GM12878 (cell line): Measurements from ENCODE around the gene SHROOM2. TPM values are rescaled to one million over a fixed set of nuclear protein-coding genes. Genes with fewer than 3 reads are reported as not detected.

ENCODE experiments used
- ATAC-seq: fragments of 200-7000 bp; cut with Tn5 transposase; 3 replicates; pipeline ENCODE4 v1.9.1; 2020; ENCODE audit warnings: mild to moderate bottlenecking, moderate library complexity
- BruUV-seq: library from RNA; stranded (reverse); fragments of 400-500 nt; replicated peaks from 2 replicates; lab custom pipeline; 2021; lab: Mats Ljungman, UMichigan
- CTCF ChIA-PET: fragments of 300-600 bp; sonication (Branson Sonifier 250); formaldehyde crosslinking; extraction: SDS; loops from one replicate; lab custom pipeline; 2021; ENCODE audit warnings: inconsistent platforms; lab: Yijun Ruan, JAX
- POLR2A ChIA-PET: fragments of 350-600 bp; formaldehyde crosslinking; extraction: SDS; loops from one replicate; lab custom pipeline; 2021; ENCODE audit warnings: inconsistent platforms; lab: Charles Lee
- RAD21 ChIA-PET: fragments of 300-600 bp; sonication (Branson Sonifier 250); formaldehyde crosslinking; loops from one replicate; lab custom pipeline; 2023; ENCODE audit warnings: antibody characterized with exemption; ENCODE audit not compliant: unreplicated experiment; lab: Charles Lee
- SMC1A ChIA-PET: fragments of 300-600 bp; sonication (Branson Sonifier 250); formaldehyde crosslinking; loops from one replicate; lab custom pipeline; 2023; ENCODE audit not compliant: unreplicated experiment, uncharacterized antibody; lab: Charles Lee
- DNase-seq: peaks from one replicate; pipeline ENCODE4 v3.0.0-alpha.2; 2011; ENCODE audit warnings: low read depth, low spot score
- FAIRE-seq: peaks from 3 replicates; lab custom pipeline; 2011; peaks lifted over from hg19 to GRCh38; lab: Jason Lieb, UNC
- H2AFZ ChIP-seq: 2 replicates; pipeline ENCODE4 v1.6.0; 2011; ENCODE audit warnings: low read depth, low read length, control low read depth; ENCODE audit not compliant: control insufficient read depth
- H3K27ac ChIP-seq: 2 replicates; pipeline ENCODE4 v1.5.1; 2011; ENCODE audit warnings: control low read depth; ENCODE audit not compliant: control insufficient read depth, insufficient read depth
- H3K27me3 ChIP-seq, 2 experiments: replicated peaks in 1 of 2; 2 replicates each; pipeline versions ENCODE4 v1.6.0 to v1.6.1; 2011; ENCODE audit warnings: low read length in 1 of 2; ENCODE audit not compliant: control insufficient read depth in 2 of 2, insufficient read depth in 2 of 2
- H3K36me3 ChIP-seq, 2 experiments: 2 replicates each; pipeline ENCODE4 v1.5.1; 2011; ENCODE audit warnings: low read length in 1 of 2; ENCODE audit not compliant: control insufficient read depth in 2 of 2, insufficient read depth in 2 of 2
- H3K4me1 ChIP-seq: 2 replicates; pipeline ENCODE4 v1.6.1; 2011; ENCODE audit warnings: mild to moderate bottlenecking, low read length, moderate library complexity, mixed read lengths; ENCODE audit not compliant: control insufficient read depth, insufficient read depth
- H3K4me2 ChIP-seq: 2 replicates; pipeline ENCODE4 v1.6.0; 2011; ENCODE audit warnings: control low read depth; ENCODE audit not compliant: control insufficient read depth, insufficient read depth
- H3K4me3 ChIP-seq: fragments of 200-600 bp; sonication (generic); 2 replicates; pipeline ENCODE4 v1.5.1; 2016
- H3K79me2 ChIP-seq: 2 replicates; pipeline ENCODE4 v1.6.0; 2011; ENCODE audit warnings: low read length; ENCODE audit not compliant: control insufficient read depth, insufficient read depth
- H3K9ac ChIP-seq: 2 replicates; pipeline ENCODE4 v1.8.0; 2011; ENCODE audit warnings: low read length, control low read depth, mixed read lengths; ENCODE audit not compliant: control insufficient read depth, insufficient read depth
- H3K9me3 ChIP-seq: replicated peaks from 3 replicates; pipeline ENCODE4 v1.5.1; 2011; ENCODE audit warnings: mild to moderate bottlenecking, low read length; ENCODE audit not compliant: control insufficient read depth, insufficient read depth
- H4K20me1 ChIP-seq: 2 replicates; pipeline ENCODE4 v1.6.0; 2011; ENCODE audit not compliant: control insufficient read depth, insufficient read depth
- BCL3 ChIP-seq: IDR thresholded peaks from 2 replicates; pipeline ENCODE4 v1.6.1; 2011; ENCODE audit warnings: borderline replicate concordance, low read depth, mild to moderate bottlenecking, moderate library complexity, low read length; ENCODE audit not compliant: insufficient read depth, poor library complexity, severe bottlenecking
- BRCA1 ChIP-seq: IDR thresholded peaks from 2 replicates; pipeline ENCODE4 v1.6.1; 2011; ENCODE audit warnings: low read depth, low read length, improper control_type of control experiment
- CBFB ChIP-seq: IDR thresholded peaks from 2 replicates; pipeline ENCODE4 v1.6.1; 2016; ENCODE audit warnings: antibody characterized with exemption, low read depth
- DPF2 ChIP-seq: fragments of 450-650 bp; IDR thresholded peaks from 2 replicates; pipeline ENCODE4 v1.6.1; 2017; ENCODE audit warnings: mild to moderate bottlenecking
- GATAD2B ChIP-seq: fragments of 450-650 bp; conservative IDR thresholded peaks from 2 replicates; pipeline ENCODE4 v1.6.1; 2017; ENCODE audit warnings: low read depth, mild to moderate bottlenecking, moderate library complexity
- HDAC2 ChIP-seq: fragments of 200-600 bp; sonication (generic); IDR thresholded peaks from 2 replicates; pipeline ENCODE4 v1.6.1; 2017
- TBL1XR1 ChIP-seq: IDR thresholded peaks from 2 replicates; pipeline ENCODE4 v1.6.1; 2012; ENCODE audit warnings: low read depth, low read length, improper control_type of control experiment
- ZBTB40 ChIP-seq: fragments of 450-650 bp; IDR thresholded peaks from 2 replicates; pipeline ENCODE4 v1.6.1; 2016; ENCODE audit warnings: mild to moderate bottlenecking, moderate library complexity, borderline replicate concordance
- WGBS: methylation state at CpG from one replicate; pipeline ENCODE4 v1.1.6; 2016; ENCODE audit warnings: low lambda C conversion rate; ENCODE audit not compliant: insufficient replicate concordance, insufficient coverage; ENCODE audit errors: missing lambda C conversion rate; 5-methylcytosine and 5-hydroxymethylcytosine counted together
- in situ Hi-C: fragments of 300-500 bp; cut with MboI; formaldehyde crosslinking; loops from 9 replicates; pipeline ENCODE4 v1.14.3; 2018; ENCODE audit warnings: mixed read lengths
- intact Hi-C: fragments of 100-400 bp; cut with micrococcal nuclease; formaldehyde crosslinking; loops from one replicate; pipeline ENCODE4 v1.14.2; 2022; ENCODE audit not compliant: unreplicated experiment
- polyA plus RNA-seq, 11 experiments: library from polyadenylated mRNA; depleted of rRNA in 4 of 11; unstranded in 6 of 11; stranded (reverse) in 5 of 11; fragments of >200 nt; fragmentation: Nextera tagmentation in 4 of 11; fragmentation: Illumina TruSeq in 1 of 11; extraction: Ambion mirVana in 4 of 11; extraction: Trizol in 1 of 11; gene quantifications; 1 replicate in 1 of 11; 2 replicates in 10 of 11; pipeline versions ENCODE4 v1.2.1 to v1.2.3, GENCODE V29; 2011 to 2016; ENCODE audit warnings: inconsistent platforms in 2 of 11, missing spikeins in 2 of 11, low read depth in 1 of 11
- total RNA-seq, 4 experiments: library from RNA; depleted of rRNA in 3 of 4; stranded (reverse); fragments of >200 nt in 3 of 4; fragmentation: Illumina TruSeq in 1 of 4; extraction: Trizol in 1 of 4; gene quantifications; 2 replicates each; pipeline versions ENCODE4 v1.2.1 to v1.2.3, GENCODE V29; 2013 to 2021
- TF ChIP-seq, protein P1 (sequence below): fragments of 150-350 bp; IDR thresholded peaks from 2 replicates; pipeline ENCODE4 v1.6.1; 2014; ENCODE audit warnings: mild to moderate bottlenecking, low read depth, low read length

SHROOM2 gene
- total and polyA plus RNA-seq, 10 of the 15 experiments (the other 5 are each of a cell fraction or from before 2014, with no cell fraction given): under 0.01 to 0.15 (median 0.09) TPM; not detected in 2

DNA sequence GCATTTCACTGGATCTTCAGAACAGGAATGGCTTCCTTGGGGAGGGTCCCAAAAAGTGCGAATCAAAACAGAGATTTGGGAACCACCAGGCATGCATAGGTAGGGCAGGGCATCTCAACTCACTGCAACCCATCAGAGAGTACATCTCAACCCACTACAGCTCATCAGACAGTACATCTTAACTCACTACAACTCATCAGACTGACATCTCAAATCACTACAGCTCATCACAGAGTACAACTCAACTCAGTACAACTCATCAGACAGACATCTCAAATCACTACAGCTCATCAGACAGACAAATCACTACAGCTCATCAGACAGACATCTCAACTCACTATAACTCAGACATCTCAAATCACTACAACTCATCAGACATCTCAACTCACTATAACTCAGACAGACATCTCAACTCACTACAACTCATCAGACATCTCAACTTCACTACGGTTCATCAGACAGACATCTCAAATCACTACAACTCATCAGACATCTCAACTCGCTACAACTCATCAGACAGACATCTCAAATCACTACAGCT is 133.5 kb downstream of the SHROOM2 start:
- 0% methylated on average over 3 of the region's 3 CpGs for WGBS
- no peak for ATAC-seq

DNA sequence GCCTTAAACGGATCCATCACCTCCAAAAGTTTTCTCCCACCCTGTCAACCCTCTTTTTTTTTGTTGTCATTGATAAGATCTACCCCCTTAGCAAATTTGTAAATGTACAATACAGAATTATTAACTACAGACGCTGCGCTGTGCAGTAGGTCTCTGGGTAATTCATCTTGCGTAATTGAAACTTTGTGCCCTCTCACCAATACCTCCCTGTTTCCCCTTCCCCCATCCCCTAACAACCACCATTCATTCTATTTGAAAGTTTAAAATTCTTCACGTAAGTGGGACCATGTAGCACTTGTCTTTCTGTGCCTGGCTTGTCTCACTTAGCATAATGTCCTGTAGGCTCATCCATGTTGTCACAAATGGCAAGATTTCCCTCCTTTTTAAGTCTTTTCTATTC is 135.2 kb downstream of the SHROOM2 start:
- 45% methylated on average over 5 of the region's 5 CpGs for WGBS
- ATAC-seq (no peak), FAIRE-seq (no peak), DNase-seq (no peak)
- H3K4me3 ChIP-seq: no peak overlapping the region
- CTCF ChIA-PET: no interaction called here
- H3K9me3 ChIP-seq: no peaks in the 10 kb centered on the region; the same call in 2 of the 3 replicates
- H4K20me1 ChIP-seq: no peaks in the 10 kb centered on the region
- H3K4me1 ChIP-seq: no peaks in the 10 kb centered on the region
- no peaks in the 10 kb centered on the region for H3K27me3 ChIP-seq
- H3K36me3 ChIP-seq: no peaks in the 10 kb centered on the region
- H3K9ac ChIP-seq: no peak overlapping the region
- no peak overlapping the region for H3K4me2 ChIP-seq
- H3K79me2 ChIP-seq: no peaks in the 10 kb centered on the region
- no TSS peak for BruUV-seq
- no peak overlapping the region for H3K27ac ChIP-seq
- H2AFZ ChIP-seq: no peak overlapping the region
- POLR2A ChIA-PET: no interaction called here
- SMC1A ChIA-PET: no interaction called here
- intact Hi-C loops (no loop called here), in situ Hi-C loops (no loop called here)
- RAD21 ChIA-PET: no interaction called here
- TF ChIP-seq BRCA1 (no peak), TBL1XR1 (no peak), GATAD2B (no peak), ZBTB40 (no peak), DPF2 (no peak), HDAC2 (no peak)
- TF ChIP-seq, protein P1, sequence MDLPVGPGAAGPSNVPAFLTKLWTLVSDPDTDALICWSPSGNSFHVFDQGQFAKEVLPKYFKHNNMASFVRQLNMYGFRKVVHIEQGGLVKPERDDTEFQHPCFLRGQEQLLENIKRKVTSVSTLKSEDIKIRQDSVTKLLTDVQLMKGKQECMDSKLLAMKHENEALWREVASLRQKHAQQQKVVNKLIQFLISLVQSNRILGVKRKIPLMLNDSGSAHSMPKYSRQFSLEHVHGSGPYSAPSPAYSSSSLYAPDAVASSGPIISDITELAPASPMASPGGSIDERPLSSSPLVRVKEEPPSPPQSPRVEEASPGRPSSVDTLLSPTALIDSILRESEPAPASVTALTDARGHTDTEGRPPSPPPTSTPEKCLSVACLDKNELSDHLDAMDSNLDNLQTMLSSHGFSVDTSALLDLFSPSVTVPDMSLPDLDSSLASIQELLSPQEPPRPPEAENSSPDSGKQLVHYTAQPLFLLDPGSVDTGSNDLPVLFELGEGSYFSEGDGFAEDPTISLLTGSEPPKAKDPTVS: no peak

More for the DNA sequence above, 133.5 kb downstream of the SHROOM2 start:
- ChIA-PET SMC1A (interaction anchor here (0.6 kb wide), 1 partner anchor 172 kb away, joined by 3 read pairs; no protein-coding TSS in a partner anchor), RAD21 (no interaction called here), POLR2A (interaction anchor here (0.7 kb wide), 1 partner anchor 13 kb away, joined by 4 read pairs; no protein-coding TSS in a partner anchor), CTCF (interaction anchor here (0.8 kb wide), 1 partner anchor 51 kb away, joined by 3 read pairs; no protein-coding TSS in a partner anchor)
- no peak overlapping the region for H3K4me3 ChIP-seq
- H3K79me2 ChIP-seq: no peaks in the 10 kb centered on the region
- no peaks in the 10 kb centered on the region for H3K27me3 ChIP-seq
- H3K4me2 ChIP-seq: no peak overlapping the region
- H3K36me3 ChIP-seq: no peaks in the 10 kb centered on the region
- no peaks in the 10 kb centered on the region for H3K4me1 ChIP-seq
- FAIRE-seq: no peak
- no peak overlapping the region for H3K9ac ChIP-seq
- H3K9me3 ChIP-seq: no peaks in the 10 kb centered on the region
- BruUV-seq: no TSS peak
- in situ Hi-C loops (no loop called here), intact Hi-C loops (no loop called here)
- H4K20me1 ChIP-seq: no peaks in the 10 kb centered on the region
- H2AFZ ChIP-seq: no peak overlapping the region
- DNase-seq: no peak
- H3K27ac ChIP-seq: no peak overlapping the region
- TF ChIP-seq BCL3 (peak; percentile 28), CBFB (no peak)
